ENCODE results near the gene RUSF1.

The RUSF1 gene

GRCh38 chr16:31473264-31473984 is 34.8 kb downstream of the RUSF1 start:
- no peak for TF ChIP-seq SP1 (IDR thresholded peaks at IDR 0.05)
- TF ChIP-seq ARNT (IDR thresholded peaks at IDR 0.05) = no peak
- TF ChIP-seq L3MBTL2 (conservative IDR thresholded peaks at IDR 0.05) = no peak
- no peak for TF ChIP-seq SUZ12 (IDR thresholded peaks at IDR 0.05)
- no peak for TF ChIP-seq ZNF384 (IDR thresholded peaks at IDR 0.05)
- TF ChIP-seq HDGF (IDR thresholded peaks at IDR 0.05; ENCODE audit: borderline replicate concordance) = no peak
- ChIA-PET CTCF (interaction anchor here (1.2 kb wide), 1 partner anchor 13 kb away, joined by 5 read pairs; no protein-coding TSS in a partner anchor), POLR2A (interaction anchor here (0.7 to 3.9 kb wide), 2 partner anchors 13 to 21 kb away, joined by 3 to 27 read pairs; partner anchors contain the start of gene ARMC5)
- no peak for DNase-seq (ENCODE audit: extremely low spot score)

GRCh38 chr16:31472709-31473203 is 35.4 kb downstream of the RUSF1 start:
- POLR2A ChIA-PET = interaction anchor here (0.7 to 3.9 kb wide), 3 partner anchors 13 to 20 kb away, joined by 3 to 27 read pairs (median 4); partner anchors contain the start of gene ARMC5
- CTCF ChIA-PET = no interaction called here
- DNase-seq (ENCODE audit: extremely low spot score) = peak; percentile 83
- TF ChIP-seq HDGF (IDR thresholded peaks at IDR 0.05; ENCODE audit: borderline replicate concordance) = 0 out of 2 replicates have a peak, but pooled peaks have one; percentile 30
- no peak for TF ChIP-seq CTBP1 (IDR thresholded peaks at IDR 0.05; ENCODE audit: borderline replicate concordance)
- TF ChIP-seq SP1 (IDR thresholded peaks at IDR 0.05) = no peak

GRCh38 chr16:31471875-31472708 is 36.1 kb downstream of the RUSF1 start, which contains the start of gene TGFB1I1:
TSS of gene TGFB1I1 (plus strand) at chr16:31472152. CDS start at chr16:31472189, 37 bp downstream.
- POLR2A ChIA-PET = interaction anchor here (1.0 to 3.9 kb wide), 3 partner anchors 12 to 19 kb away, joined by 3 to 27 read pairs (median 4); partner anchors contain the start of gene ARMC5
- CTCF ChIA-PET = interaction anchor here (1.3 kb wide), 1 partner anchor 11 kb away, joined by 3 read pairs; no protein-coding TSS in a partner anchor
- no peak; the same call in none of the 2 replicates for TF ChIP-seq L3MBTL2 (conservative IDR thresholded peaks at IDR 0.05)
- DNase-seq (ENCODE audit: extremely low spot score) = peak; percentile 32

GRCh38 chr16:31471241-31471874 is 36.8 kb downstream of the RUSF1 start:
- no peak for DNase-seq (ENCODE audit: extremely low spot score)
- POLR2A ChIA-PET = interaction anchor here (1.0 to 3.9 kb wide), 3 partner anchors 11 to 18 kb away, joined by 3 to 27 read pairs (median 4); partner anchors contain the start of gene ARMC5
- no peak for TF ChIP-seq TARDBP (IDR thresholded peaks at IDR 0.05)
- TF ChIP-seq L3MBTL2 (conservative IDR thresholded peaks at IDR 0.05) = no peak
- TF ChIP-seq LEF1 (IDR thresholded peaks at IDR 0.05; ENCODE audit: borderline replicate concordance) = no peak
- no peak for TF ChIP-seq HDGF (IDR thresholded peaks at IDR 0.05; ENCODE audit: borderline replicate concordance)
- no peak for TF ChIP-seq ZNF384 (IDR thresholded peaks at IDR 0.05)
- no peak for TF ChIP-seq FOXM1 (IDR thresholded peaks at IDR 0.05; ENCODE audit: borderline replicate concordance)
- no peak for TF ChIP-seq BHLHE40 (IDR thresholded peaks at IDR 0.05; ENCODE audit: borderline replicate concordance)
- TF ChIP-seq SUZ12 (IDR thresholded peaks at IDR 0.05) = no peak
- TF ChIP-seq FOXA1 (IDR thresholded peaks at IDR 0.05) = no peak
- TF ChIP-seq FOXK2 (IDR thresholded peaks at IDR 0.05) = no peak
- TF ChIP-seq ARNT (IDR thresholded peaks at IDR 0.05) = no peak
- no peak for TF ChIP-seq CTBP1 (IDR thresholded peaks at IDR 0.05; ENCODE audit: borderline replicate concordance)
- no peak for TF ChIP-seq PKNOX1 (IDR thresholded peaks at IDR 0.05)
- no peak for TF ChIP-seq ELF4 (IDR thresholded peaks at IDR 0.05)
- CTCF ChIA-PET = interaction anchor here (1.3 kb wide), 1 partner anchor 11 kb away, joined by 3 read pairs; no protein-coding TSS in a partner anchor

GRCh38 chr16:31470615-31471014 is 37.6 kb downstream of the RUSF1 start:
- ChIA-PET POLR2A (interaction anchor here (1.5 to 3.9 kb wide), 2 partner anchors 11 to 15 kb away, joined by 3 to 27 read pairs; partner anchors contain the start of gene ARMC5), CTCF (no interaction called here)
- DNase-seq (ENCODE audit: extremely low spot score) = no peak
- TF ChIP-seq LEF1 (IDR thresholded peaks at IDR 0.05; ENCODE audit: borderline replicate concordance) (no peak), TARDBP (IDR thresholded peaks at IDR 0.05) (no peak), L3MBTL2 (conservative IDR thresholded peaks at IDR 0.05) (no peak), FOXA1 (IDR thresholded peaks at IDR 0.05) (no peak)

GRCh38 chr16:31467858-31468257 is 40.3 kb downstream of the RUSF1 start:
- TF ChIP-seq FOXA1 (IDR thresholded peaks at IDR 0.05) (no peak), BHLHE40 (IDR thresholded peaks at IDR 0.05; ENCODE audit: borderline replicate concordance) (no peak), SUZ12 (IDR thresholded peaks at IDR 0.05) (no peak), ARNT (IDR thresholded peaks at IDR 0.05) (no peak), PKNOX1 (IDR thresholded peaks at IDR 0.05) (no peak), FOXK2 (IDR thresholded peaks at IDR 0.05) (no peak), ELF4 (IDR thresholded peaks at IDR 0.05) (no peak)
- POLR2A ChIA-PET = interaction anchor here (1.1 kb wide), 1 partner anchor 7 kb away, joined by 5 read pairs; no protein-coding TSS in a partner anchor
- DNase-seq (ENCODE audit: extremely low spot score) = no peak
- CTCF ChIA-PET = no interaction called here

Measured in HEK293T (cell line).